OCI-LY7 (cell line): ENCODE data around the gene GJA5. TPM values are rescaled to one million over a fixed set of nuclear protein-coding genes. Genes with fewer than 3 reads are reported as not detected.

Experiments
- BruUV-seq: library from RNA; stranded (reverse); fragments of 400-500 nt; replicated peaks from 2 replicates; lab custom pipeline; 2021; lab: Mats Ljungman, UMichigan
- CTCF ChIA-PET: fragments of 300-600 bp; sonication (Branson Sonifier 250); formaldehyde crosslinking; loops from one replicate; lab custom pipeline; 2022; ENCODE audit warnings: antibody characterized with exemption; ENCODE audit not compliant: unreplicated experiment; lab: Charles Lee
- POLR2A ChIA-PET: fragments of 300-600 bp; sonication (Branson Sonifier 250); formaldehyde crosslinking; loops from one replicate; lab custom pipeline; 2022; ENCODE audit warnings: antibody characterized with exemption; lab: Charles Lee
- DNase-seq: peaks from one replicate; pipeline ENCODE4 v3.0.0-alpha.2; 2015; ENCODE audit warnings: low spot score
- H2AFZ ChIP-seq: fragments of 200-600 bp; sonication (generic), shearing (Covaris generic); 2 replicates; pipeline ENCODE4 v1.6.1; 2014; ENCODE audit warnings: mild to moderate bottlenecking, antibody characterized with exemption, low read length, moderate library complexity
- H3K27ac ChIP-seq: fragments of 200-600 bp; sonication (generic); 2 replicates; pipeline ENCODE4 v1.5.1; 2014; ENCODE audit warnings: mixed run types, low read depth, mild to moderate bottlenecking, moderate library complexity, low read length, inconsistent platforms; ENCODE audit not compliant: poor library complexity, severe bottlenecking
- H3K36me3 ChIP-seq: fragments of 200-600 bp; sonication (generic); 2 replicates; pipeline ENCODE4 v1.6.1; 2014; ENCODE audit warnings: mild to moderate bottlenecking, antibody characterized with exemption, low read length, moderate library complexity, mixed read lengths; ENCODE audit not compliant: insufficient read depth
- H3K4me1 ChIP-seq: fragments of 200-600 bp; sonication (generic); 2 replicates; pipeline ENCODE4 v1.5.1; 2014; ENCODE audit warnings: mild to moderate bottlenecking, low read length; ENCODE audit not compliant: insufficient read depth, poor library complexity, severe bottlenecking
- H3K4me2 ChIP-seq: fragments of 200-600 bp; sonication (generic); 2 replicates; pipeline ENCODE4 v1.6.1; 2014; ENCODE audit warnings: mild to moderate bottlenecking, low read length
- H3K4me3 ChIP-seq: fragments of 200-600 bp; sonication (generic); 2 replicates; pipeline ENCODE4 v1.5.1; 2014; ENCODE audit warnings: mild to moderate bottlenecking, low read depth, low read length; ENCODE audit not compliant: poor library complexity, severe bottlenecking
- H3K79me2 ChIP-seq: fragments of 200-600 bp; sonication (generic); 2 replicates; pipeline ENCODE4 v1.6.1; 2016; ENCODE audit warnings: low read depth, mild to moderate bottlenecking, low read length, moderate library complexity, mixed read lengths; ENCODE audit not compliant: insufficient read depth
- H3K9me2 ChIP-seq: fragments of 200-600 bp; sonication (generic); 2 replicates; pipeline ENCODE4 v1.6.1; 2016; ENCODE audit warnings: mild to moderate bottlenecking, low read length, mixed read lengths; ENCODE audit not compliant: insufficient read depth
- H3K9me3 ChIP-seq: fragments of 200-600 bp; sonication (generic); 2 replicates; pipeline ENCODE4 v1.6.1; 2014; ENCODE audit warnings: mild to moderate bottlenecking, mixed run types, low read length, mixed read lengths
- H4K20me1 ChIP-seq: fragments of 200-600 bp; sonication (generic); 2 replicates; pipeline ENCODE4 v1.6.1; 2014; ENCODE audit warnings: mild to moderate bottlenecking, antibody characterized with exemption, low read length, moderate library complexity, mixed read lengths; ENCODE audit not compliant: insufficient read depth
- EZH2phosphoT487 ChIP-seq: fragments of 200-600 bp; sonication (generic); IDR thresholded peaks from 2 replicates; pipeline ENCODE4 v1.6.1; 2018; ENCODE audit warnings: low read depth, borderline replicate concordance, mild to moderate bottlenecking, mixed run types, antibody characterized with exemption, low read length, moderate library complexity, mixed read lengths
- intact Hi-C: fragments of 100-400 bp; cut with micrococcal nuclease; formaldehyde crosslinking; loops from one replicate; pipeline ENCODE4 v1.10.0; 2022; ENCODE audit not compliant: unreplicated experiment
- total RNA-seq, 2 experiments: library from RNA; depleted of rRNA in 1 of 2; stranded (reverse); fragments of >200 nt in 1 of 2; shearing (Covaris generic) in 1 of 2; gene quantifications; 2 replicates each; pipeline ENCODE4 v1.2.3, GENCODE V29; 2014 to 2022
- TF ChIP-seq, protein P1 (sequence below): fragments of 200-600 bp; sonication (generic); conservative IDR thresholded peaks from 2 replicates; pipeline ENCODE4 v1.5.1; 2014; ENCODE audit warnings: mild to moderate bottlenecking, antibody characterized with exemption, low read length, moderate library complexity, mixed read lengths

GJA5 gene
- total RNA-seq, 2 experiments from 2014 or later = not detected

DNA sequence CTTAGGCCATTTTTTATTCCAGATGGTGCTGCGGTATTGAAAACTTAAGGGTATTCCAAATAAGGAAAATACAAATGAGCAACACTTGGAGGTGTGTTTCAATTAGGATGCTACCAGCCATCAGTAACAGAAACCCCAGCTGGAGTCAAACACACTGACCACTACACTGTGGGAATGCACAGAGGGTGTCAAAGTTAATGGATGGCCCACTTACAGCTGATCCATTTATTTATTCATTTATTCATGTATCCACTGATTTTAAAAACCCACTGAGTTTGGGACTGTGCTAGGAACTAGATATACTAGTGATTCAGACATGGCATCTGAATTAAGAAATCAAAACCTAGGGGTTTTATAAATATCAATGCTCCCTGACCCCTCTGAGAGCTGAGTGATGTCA, 24.5 kb upstream of the GJA5 start:
- H2AFZ ChIP-seq = no peak overlapping the region
- no peaks in the 10 kb centered on the region for H3K79me2 ChIP-seq
- no peak overlapping the region for H3K4me2 ChIP-seq
- H3K27ac ChIP-seq = no peak overlapping the region
- ChIA-PET CTCF (no interaction called here), POLR2A (no interaction called here)
- no TSS peak for BruUV-seq
- intact Hi-C loops = no loop called here
- no peaks in the 10 kb centered on the region for H3K4me1 ChIP-seq
- no peaks in the 10 kb centered on the region for H3K36me3 ChIP-seq
- no peaks in the 10 kb centered on the region for H3K9me2 ChIP-seq
- no peak overlapping the region for H3K4me3 ChIP-seq
- H4K20me1 ChIP-seq = no peaks in the 10 kb centered on the region
- no peak for TF ChIP-seq EZH2phosphoT487
- TF ChIP-seq, protein P1, sequence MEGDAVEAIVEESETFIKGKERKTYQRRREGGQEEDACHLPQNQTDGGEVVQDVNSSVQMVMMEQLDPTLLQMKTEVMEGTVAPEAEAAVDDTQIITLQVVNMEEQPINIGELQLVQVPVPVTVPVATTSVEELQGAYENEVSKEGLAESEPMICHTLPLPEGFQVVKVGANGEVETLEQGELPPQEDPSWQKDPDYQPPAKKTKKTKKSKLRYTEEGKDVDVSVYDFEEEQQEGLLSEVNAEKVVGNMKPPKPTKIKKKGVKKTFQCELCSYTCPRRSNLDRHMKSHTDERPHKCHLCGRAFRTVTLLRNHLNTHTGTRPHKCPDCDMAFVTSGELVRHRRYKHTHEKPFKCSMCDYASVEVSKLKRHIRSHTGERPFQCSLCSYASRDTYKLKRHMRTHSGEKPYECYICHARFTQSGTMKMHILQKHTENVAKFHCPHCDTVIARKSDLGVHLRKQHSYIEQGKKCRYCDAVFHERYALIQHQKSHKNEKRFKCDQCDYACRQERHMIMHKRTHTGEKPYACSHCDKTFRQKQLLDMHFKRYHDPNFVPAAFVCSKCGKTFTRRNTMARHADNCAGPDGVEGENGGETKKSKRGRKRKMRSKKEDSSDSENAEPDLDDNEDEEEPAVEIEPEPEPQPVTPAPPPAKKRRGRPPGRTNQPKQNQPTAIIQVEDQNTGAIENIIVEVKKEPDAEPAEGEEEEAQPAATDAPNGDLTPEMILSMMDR = no peak
- no peak for DNase-seq
- no peaks in the 10 kb centered on the region for H3K9me3 ChIP-seq

DNA sequence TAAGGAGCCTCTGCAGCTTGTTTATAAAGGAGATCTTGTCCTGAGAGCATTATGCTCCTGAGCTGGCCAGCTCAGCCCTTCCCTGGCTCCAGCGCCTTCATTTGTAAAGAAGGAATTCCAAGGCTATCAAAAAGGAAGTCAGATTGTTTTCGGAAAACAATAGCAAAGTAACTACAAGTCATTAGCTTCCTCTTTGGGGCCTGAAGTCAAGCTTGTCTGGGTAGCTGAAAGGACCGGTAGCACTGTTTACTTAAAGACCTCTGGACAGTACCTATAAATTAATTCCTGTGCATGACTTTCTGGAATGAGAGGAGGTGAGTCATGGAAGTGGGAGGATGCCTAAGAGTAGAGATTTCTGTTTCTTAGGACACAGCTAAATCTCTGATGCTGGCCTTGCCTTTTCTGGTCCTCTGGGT, 20.7 kb upstream of the GJA5 start:
- no peak overlapping the region for H3K4me2 ChIP-seq
- CTCF ChIA-PET = no interaction called here
- no peak overlapping the region for H2AFZ ChIP-seq
- POLR2A ChIA-PET = interaction anchor here (0.5 kb wide), 1 partner anchor 16 kb away, joined by 7 read pairs; no protein-coding TSS in a partner anchor
- H3K4me3 ChIP-seq = no peak overlapping the region
- H3K27ac ChIP-seq = no peak overlapping the region
- H3K36me3 ChIP-seq = no peaks in the 10 kb centered on the region
- H3K9me2 ChIP-seq = no peaks in the 10 kb centered on the region
- no peaks in the 10 kb centered on the region for H3K4me1 ChIP-seq
- no peak for DNase-seq
- no peaks in the 10 kb centered on the region for H3K79me2 ChIP-seq
- no TSS peak for BruUV-seq
- no peak for TF ChIP-seq EZH2phosphoT487
- TF ChIP-seq, protein P1 = no peak
- intact Hi-C loops = no loop called here
- H3K9me3 ChIP-seq = no peaks in the 10 kb centered on the region
- no peaks in the 10 kb centered on the region for H4K20me1 ChIP-seq

DNA sequence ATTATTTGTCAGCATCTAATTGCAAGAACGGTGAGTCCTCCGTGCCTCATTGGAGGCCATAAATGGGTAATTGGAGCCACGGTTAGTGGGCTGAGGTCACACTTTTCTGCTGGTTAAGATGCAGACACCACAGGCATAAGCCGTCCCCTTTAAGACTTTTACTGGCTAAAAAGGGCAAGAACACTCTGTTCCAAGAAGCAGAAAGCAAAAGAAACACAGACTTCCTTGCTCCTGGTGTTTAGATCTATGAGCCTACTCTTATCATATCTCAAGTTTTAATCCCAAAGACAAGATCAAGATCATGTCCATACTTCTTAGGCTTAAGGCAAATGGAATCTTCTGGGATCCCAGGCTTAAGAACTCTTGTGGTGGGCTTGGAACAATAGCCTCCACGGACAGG, 17.3 kb upstream of the GJA5 start:
- TF ChIP-seq, protein P1 = no peak
- no TSS peak for BruUV-seq
- H3K4me2 ChIP-seq = no peak overlapping the region
- no peaks in the 10 kb centered on the region for H4K20me1 ChIP-seq
- POLR2A ChIA-PET = no interaction called here
- no peak for DNase-seq
- no peaks in the 10 kb centered on the region for H3K79me2 ChIP-seq
- intact Hi-C loops = no loop called here
- H3K27ac ChIP-seq = no peak overlapping the region
- H3K4me1 ChIP-seq = no peaks in the 10 kb centered on the region
- H3K9me3 ChIP-seq = no peaks in the 10 kb centered on the region
- no peak overlapping the region for H2AFZ ChIP-seq
- H3K9me2 ChIP-seq = no peaks in the 10 kb centered on the region
- no peak overlapping the region for H3K4me3 ChIP-seq
- CTCF ChIA-PET = no interaction called here
- H3K36me3 ChIP-seq = no peaks in the 10 kb centered on the region
